ENCODE measurements around the gene TOM1L2.
A peak's percentile ranks its signal among the peaks of the same experiment; 100 is the strongest.

Gene TOM1L2

DNA sequence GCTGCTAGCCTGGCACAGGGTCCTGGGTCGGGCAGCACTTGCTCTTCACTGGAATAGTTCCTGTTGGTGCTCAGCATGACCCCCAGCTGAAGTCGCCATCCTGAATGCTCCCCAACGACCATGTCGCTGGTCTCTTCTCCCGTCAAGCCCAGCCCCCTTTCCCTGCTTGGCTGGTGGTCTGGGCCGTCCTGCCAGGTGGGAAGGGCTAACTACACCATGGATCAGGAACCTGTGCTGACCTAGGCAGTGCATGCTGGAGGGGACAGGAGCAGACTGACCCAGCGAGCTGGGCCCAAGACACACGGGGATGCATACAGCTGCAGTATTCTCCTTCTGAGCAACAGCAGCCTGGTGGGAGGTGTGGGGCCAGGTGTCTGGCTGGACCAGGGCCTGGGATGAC is 126.2 kb downstream of the TOM1L2 start:
- H3K9ac ChIP-seq (ENCODE audit: low read length) = no peak overlapping the region
- H3K56ac ChIP-seq (ENCODE audit: low read length) = no peak overlapping the region
- H2BK15ac ChIP-seq (replicated peaks; ENCODE audit: low read depth) = no peak overlapping the region
- H3K79me1 ChIP-seq (ENCODE audit: low read length) = no peaks in the 10 kb centered on the region
- DNase-seq = no peak
- no peak overlapping the region for H3K4me2 ChIP-seq (ENCODE audit: low read length)
- no peak overlapping the region for H3K27ac ChIP-seq (ENCODE audit: low read depth, low read length)
- no peak overlapping the region for H2BK120ac ChIP-seq (ENCODE audit: low read depth, low read length)
- WGBS (ENCODE audit: extremely low coverage, insufficient coverage, low lambda C conversion rate) = no CpG with 5 or more reads among the region's 8 CpGs
- H4K8ac ChIP-seq (ENCODE audit: low read depth, low read length) = no peak overlapping the region
- H4K5ac ChIP-seq (ENCODE audit: low read length) = no peak overlapping the region
- H3K27me3 ChIP-seq (ENCODE audit: insufficient read depth, low read length, poor library complexity) = no peaks in the 10 kb centered on the region
- H2BK5ac ChIP-seq (ENCODE audit: low read length) = no peak overlapping the region
- no peaks in the 10 kb centered on the region for H3K36me3 ChIP-seq (ENCODE audit: control insufficient read depth, insufficient read depth, low read length)
- H3K4me1 ChIP-seq (ENCODE audit: control insufficient read depth, low read depth, low read length) = peaks cover 3% of the 10 kb centered on the region
- H3K18ac ChIP-seq (ENCODE audit: low read length) = no peak overlapping the region
- no peak overlapping the region for H3K4me3 ChIP-seq (ENCODE audit: low read length)
- H3K23ac ChIP-seq (ENCODE audit: low read length) = no peak overlapping the region
- no peak overlapping the region for H3K4ac ChIP-seq (ENCODE audit: low read depth, low read length)
- H3K79me2 ChIP-seq (ENCODE audit: control insufficient read depth, insufficient read depth, low read length) = no peaks in the 10 kb centered on the region
- no peak overlapping the region for H2AK5ac ChIP-seq (ENCODE audit: low read length)

DNA sequence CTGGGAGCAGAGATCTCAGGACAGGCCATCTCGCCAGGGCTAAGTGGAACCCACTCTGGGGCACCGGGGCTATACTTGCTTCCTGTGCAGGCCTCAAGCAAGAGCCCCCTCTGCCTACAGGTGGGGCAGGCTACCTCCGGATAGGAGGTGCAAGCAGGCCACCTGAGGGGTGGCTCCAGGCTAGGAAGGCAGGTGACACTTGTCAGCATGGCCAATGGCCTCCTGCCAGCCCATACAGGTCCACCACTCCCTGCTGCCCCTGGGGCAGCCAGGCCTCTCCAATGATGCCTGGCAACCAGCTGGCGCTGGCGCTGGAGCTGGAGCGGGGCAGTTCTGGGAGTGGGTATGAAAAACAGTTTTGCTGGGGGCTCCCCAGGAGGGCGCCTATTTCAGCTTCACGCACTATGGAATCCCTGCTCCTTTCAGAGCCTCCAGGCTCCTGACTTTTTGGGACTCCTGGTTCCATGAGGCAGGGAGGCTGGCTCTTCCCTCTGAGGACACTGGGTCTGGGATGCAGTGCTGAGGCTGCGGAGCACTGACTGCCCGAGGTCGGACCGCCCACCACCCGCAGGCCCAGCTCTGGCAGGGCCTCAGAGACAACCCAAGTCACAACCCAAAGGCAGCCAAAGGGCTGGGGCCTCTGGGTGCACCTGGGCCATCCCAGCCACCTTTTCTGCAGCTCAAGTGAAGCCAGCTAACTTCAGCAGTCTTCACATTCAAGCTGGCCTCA is 127.0 kb downstream of the TOM1L2 start:
- no peak overlapping the region for H2AK5ac ChIP-seq (ENCODE audit: low read length)
- no peak overlapping the region for H3K23ac ChIP-seq (ENCODE audit: low read length)
- DNase-seq = no peak
- no peak overlapping the region for H3K9ac ChIP-seq (ENCODE audit: low read length)
- H4K5ac ChIP-seq (ENCODE audit: low read length) = no peak overlapping the region
- no peak overlapping the region for H3K18ac ChIP-seq (ENCODE audit: low read length)
- no peaks in the 10 kb centered on the region for H3K27me3 ChIP-seq (ENCODE audit: insufficient read depth, low read length, poor library complexity)
- H3K4me1 ChIP-seq (ENCODE audit: control insufficient read depth, low read depth, low read length) = peaks cover 8% of the 10 kb centered on the region
- no peak overlapping the region for H3K56ac ChIP-seq (ENCODE audit: low read length)
- H3K79me1 ChIP-seq (ENCODE audit: low read length) = no peaks in the 10 kb centered on the region
- no peak overlapping the region for H2BK120ac ChIP-seq (ENCODE audit: low read depth, low read length)
- no peak overlapping the region for H2BK5ac ChIP-seq (ENCODE audit: low read length)
- no peak overlapping the region for H3K27ac ChIP-seq (ENCODE audit: low read depth, low read length)
- no peak overlapping the region for H3K4me2 ChIP-seq (ENCODE audit: low read length)
- H3K4ac ChIP-seq (ENCODE audit: low read depth, low read length) = no peak overlapping the region
- H3K79me2 ChIP-seq (ENCODE audit: control insufficient read depth, insufficient read depth, low read length) = no peaks in the 10 kb centered on the region
- H4K8ac ChIP-seq (ENCODE audit: low read depth, low read length) = no peak overlapping the region
- WGBS (ENCODE audit: extremely low coverage, insufficient coverage, low lambda C conversion rate) = no CpG with 5 or more reads among the region's 13 CpGs
- H3K4me3 ChIP-seq (ENCODE audit: low read length) = no peak overlapping the region
- no peaks in the 10 kb centered on the region for H3K36me3 ChIP-seq (ENCODE audit: control insufficient read depth, insufficient read depth, low read length)
- no peak overlapping the region for H2BK15ac ChIP-seq (replicated peaks; ENCODE audit: low read depth)

- no peak overlapping the region for H4K8ac ChIP-seq (ENCODE audit: low read depth, low read length)
- no peaks in the 10 kb centered on the region for H3K27me3 ChIP-seq (ENCODE audit: insufficient read depth, low read length, poor library complexity)
- no peak overlapping the region for H3K23ac ChIP-seq (ENCODE audit: low read length)
- H3K56ac ChIP-seq (ENCODE audit: low read length) = peak overlapping the region; percentile 26
- no peak overlapping the region for H2BK15ac ChIP-seq (replicated peaks; ENCODE audit: low read depth)
- H3K9ac ChIP-seq (ENCODE audit: low read length) = no peak overlapping the region
- whole genome bisulfite sequencing (ENCODE audit: extremely low coverage, insufficient coverage, low lambda C conversion rate) = no CpG with 5 or more reads among the region's 6 CpGs
- no peak overlapping the region for H2BK5ac ChIP-seq (ENCODE audit: low read length)
- no peak overlapping the region for H2BK120ac ChIP-seq (ENCODE audit: low read depth, low read length)
- H3K4me1 ChIP-seq (ENCODE audit: control insufficient read depth, low read depth, low read length) = peaks cover 10% of the 10 kb centered on the region
- H3K79me2 ChIP-seq (ENCODE audit: control insufficient read depth, insufficient read depth, low read length) = no peaks in the 10 kb centered on the region
- no peak for DNase-seq
- H3K4me2 ChIP-seq (ENCODE audit: low read length) = no peak overlapping the region
- H3K4me3 ChIP-seq (ENCODE audit: low read length) = no peak overlapping the region
- no peaks in the 10 kb centered on the region for H3K79me1 ChIP-seq (ENCODE audit: low read length)
- H3K36me3 ChIP-seq (ENCODE audit: control insufficient read depth, insufficient read depth, low read length) = no peaks in the 10 kb centered on the region
- no peak overlapping the region for H3K4ac ChIP-seq (ENCODE audit: low read depth, low read length)
- no peak overlapping the region for H2AK5ac ChIP-seq (ENCODE audit: low read length)
- no peak overlapping the region for H3K27ac ChIP-seq (ENCODE audit: low read depth, low read length)
- no peak overlapping the region for H4K5ac ChIP-seq (ENCODE audit: low read length)
- H3K18ac ChIP-seq (ENCODE audit: low read length) = no peak overlapping the region
Measured at GRCh38 chr17:17844500-17844899, 127.7 kb downstream of the TOM1L2 start.

DNA sequence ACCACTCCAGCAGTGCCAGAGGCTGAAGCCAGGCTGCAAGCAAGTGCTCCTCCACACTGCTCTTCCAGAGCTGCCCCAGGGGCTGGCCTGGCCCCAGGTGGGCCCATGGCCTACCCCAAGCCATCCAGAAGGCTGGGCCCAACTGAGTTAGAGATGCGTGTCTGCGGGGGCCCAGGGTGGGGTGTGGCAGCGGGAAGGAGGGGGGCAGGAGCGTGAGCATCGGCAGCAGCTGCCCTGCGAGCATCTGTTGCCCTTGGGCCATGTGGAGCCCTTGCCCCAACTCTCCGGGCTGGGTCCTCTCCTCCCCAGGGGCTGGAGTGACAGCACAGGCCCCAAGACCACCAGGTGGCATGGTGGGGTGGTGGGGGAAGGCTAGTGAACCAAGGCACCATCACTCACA is 128.1 kb downstream of the TOM1L2 start:
- Histone ChIP-seq H2BK5ac (ENCODE audit: low read length) (no peak overlapping the region), H3K56ac (ENCODE audit: low read length) (peak overlapping the region; percentile 26), H3K9ac (ENCODE audit: low read length) (no peak overlapping the region), H4K5ac (ENCODE audit: low read length) (no peak overlapping the region), H2BK120ac (ENCODE audit: low read depth, low read length) (no peak overlapping the region), H3K36me3 (ENCODE audit: control insufficient read depth, insufficient read depth, low read length) (no peaks in the 10 kb centered on the region), H3K79me2 (ENCODE audit: control insufficient read depth, insufficient read depth, low read length) (no peaks in the 10 kb centered on the region), H3K4me1 (ENCODE audit: control insufficient read depth, low read depth, low read length) (peaks cover 13% of the 10 kb centered on the region), H3K18ac (ENCODE audit: low read length) (no peak overlapping the region), H3K4me2 (ENCODE audit: low read length) (no peak overlapping the region), H3K4ac (ENCODE audit: low read depth, low read length) (no peak overlapping the region), H3K79me1 (ENCODE audit: low read length) (no peaks in the 10 kb centered on the region), H3K27me3 (ENCODE audit: insufficient read depth, low read length, poor library complexity) (no peaks in the 10 kb centered on the region), H2BK15ac (replicated peaks; ENCODE audit: low read depth) (no peak overlapping the region), H4K8ac (ENCODE audit: low read depth, low read length) (no peak overlapping the region), H3K23ac (ENCODE audit: low read length) (no peak overlapping the region), H3K27ac (ENCODE audit: low read depth, low read length) (no peak overlapping the region), H2AK5ac (ENCODE audit: low read length) (no peak overlapping the region), H3K4me3 (ENCODE audit: low read length) (no peak overlapping the region)
- WGBS (ENCODE audit: extremely low coverage, insufficient coverage, low lambda C conversion rate) = no CpG with 5 or more reads among the region's 7 CpGs
- DNase-seq = no peak

- Histone ChIP-seq H3K4ac (ENCODE audit: low read depth, low read length) (no peak overlapping the region), H2BK15ac (replicated peaks; ENCODE audit: low read depth) (no peak overlapping the region), H4K5ac (ENCODE audit: low read length) (no peak overlapping the region), H4K8ac (ENCODE audit: low read depth, low read length) (no peak overlapping the region), H3K56ac (ENCODE audit: low read length) (no peak overlapping the region), H3K23ac (ENCODE audit: low read length) (no peak overlapping the region), H3K79me1 (ENCODE audit: low read length) (no peaks in the 10 kb centered on the region), H3K4me1 (ENCODE audit: control insufficient read depth, low read depth, low read length) (peaks cover 16% of the 10 kb centered on the region), H3K4me2 (ENCODE audit: low read length) (no peak overlapping the region), H3K18ac (ENCODE audit: low read length) (no peak overlapping the region), H3K27ac (ENCODE audit: low read depth, low read length) (no peak overlapping the region), H3K36me3 (ENCODE audit: control insufficient read depth, insufficient read depth, low read length) (no peaks in the 10 kb centered on the region), H3K4me3 (ENCODE audit: low read length) (no peak overlapping the region), H3K9ac (ENCODE audit: low read length) (no peak overlapping the region), H2BK120ac (ENCODE audit: low read depth, low read length) (no peak overlapping the region), H3K79me2 (ENCODE audit: control insufficient read depth, insufficient read depth, low read length) (no peaks in the 10 kb centered on the region), H3K27me3 (ENCODE audit: insufficient read depth, low read length, poor library complexity) (no peaks in the 10 kb centered on the region), H2AK5ac (ENCODE audit: low read length) (no peak overlapping the region), H2BK5ac (ENCODE audit: low read length) (no peak overlapping the region)
- no peak for DNase-seq
- no CpG with 5 or more reads among the region's 4 CpGs for WGBS (ENCODE audit: extremely low coverage, insufficient coverage, low lambda C conversion rate)
Measured at GRCh38 chr17:17843096-17843495, 129.1 kb downstream of the TOM1L2 start.
